Mammary epithelial cell (primary cell): Measurements from ENCODE around the gene RNF213.

Source experiments
- CTCF ChIP-seq, 2 donors: IDR thresholded peaks in 1 of 2; conservative IDR thresholded peaks in 1 of 2; 2 replicates each; pipeline ENCODE4 v1.5.1; 2011 to 2012; ENCODE audit warnings: inconsistent platforms in 2 of 2, low read length in 2 of 2, mild to moderate bottlenecking in 2 of 2, control low read depth in 1 of 2, low read depth in 1 of 2; ENCODE audit not compliant: insufficient read depth in 1 of 2; ENCODE audit errors: extremely low read depth in 1 of 2
- EZH2 ChIP-seq: IDR thresholded peaks from 2 replicates; pipeline ENCODE4 v1.6.1; 2012; ENCODE audit warnings: low read length, inconsistent platforms, borderline replicate concordance

- no peak for TF ChIP-seq CTCF (conservative IDR thresholded peaks at IDR 0.05 in 1 of 2, IDR thresholded peaks at IDR 0.05 in 1 of 2; ENCODE audit: extremely low read depth in 1 of 2, insufficient read depth in 1 of 2, low read depth in 1 of 2, low read length in 2 of 2)
- no peak for TF ChIP-seq EZH2
These were observed 8.7 kb upstream of the RNF213 start for GRCh38 chr17:80251966-80252365.
